ENCODE results near the gene WNT10A.

- TF ChIP-seq FOXK2 (IDR thresholded peaks at IDR 0.05) (no peak), FOXA1 (IDR thresholded peaks at IDR 0.05) (no peak), LEF1 (IDR thresholded peaks at IDR 0.05; ENCODE audit: borderline replicate concordance) (no peak), ELF4 (IDR thresholded peaks at IDR 0.05) (no peak), ZNF384 (IDR thresholded peaks at IDR 0.05) (no peak), ARNT (IDR thresholded peaks at IDR 0.05) (no peak), BHLHE40 (IDR thresholded peaks at IDR 0.05; ENCODE audit: borderline replicate concordance) (no peak)
Measured at GRCh38 chr2:218833023-218833609, 47.5 kb upstream of the WNT10A start.

All from HEK293T (cell line).